Measurements from ENCODE around the gene CDH12. TPM values are rescaled to one million over a fixed set of nuclear protein-coding genes. Genes with fewer than 3 reads are reported as not detected.
"Not testable (repeated sequence)": the region's sequence is repeated elsewhere in the genome, so short reads cannot be mapped to it uniquely, and the experiment has no call there.

Gene CDH12
- total RNA-seq, 1 experiment from 2014 or later: not detected

- Histone ChIP-seq H3K4me3 (no peak overlapping the region), H3K36me3 (no peaks in the 10 kb centered on the region), H3K27me3 (replicated peaks) (no peaks in the 10 kb centered on the region), H3K9me3 (replicated peaks) (no peaks in the 10 kb centered on the region; the same call in 1 of the 2 replicates), H3K4me1 (replicated peaks) (no peaks in the 10 kb centered on the region), H3K27ac (no peak overlapping the region)
- no peak for DNase-seq (ENCODE audit: low read depth in 1 of 2, low spot score in 2 of 2)
Measured at GRCh38 chr5:22053195-22053594, 799.9 kb downstream of the CDH12 start.

GRCh38 chr5:22051881-22052280 lies 801.3 kb downstream of the CDH12 start:
- no peak overlapping the region for H3K4me3 ChIP-seq
- no peak for DNase-seq (ENCODE audit: low read depth in 1 of 2, low spot score in 2 of 2)
- no peak overlapping the region for H3K27ac ChIP-seq

DNA sequence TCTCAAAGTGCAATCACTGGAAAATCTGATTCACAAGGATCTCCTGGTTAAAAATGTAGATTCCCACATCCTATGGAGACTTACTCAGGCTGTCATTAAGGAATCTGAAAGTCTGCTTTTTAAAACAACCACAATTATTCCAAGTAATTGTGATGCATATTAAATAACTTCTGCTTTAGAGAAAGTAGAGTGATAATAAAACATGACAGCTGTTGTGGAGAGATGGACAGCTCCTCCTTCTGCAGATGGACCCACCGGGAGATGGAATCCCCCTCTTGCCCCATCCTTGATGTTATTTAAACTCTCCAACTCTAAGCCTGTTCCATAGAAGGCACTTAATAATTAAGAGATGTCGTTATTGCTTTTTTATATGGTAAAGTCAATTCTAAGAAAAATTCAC lies 802.2 kb downstream of the CDH12 start:
- H3K27me3 ChIP-seq (replicated peaks): no peaks in the 10 kb centered on the region
- no peaks in the 10 kb centered on the region; the same call in 1 of the 2 replicates for H3K9me3 ChIP-seq (replicated peaks)
- H3K36me3 ChIP-seq: no peaks in the 10 kb centered on the region
- H3K4me3 ChIP-seq: no peak overlapping the region
- no peaks in the 10 kb centered on the region for H3K4me1 ChIP-seq (replicated peaks)
- H3K27ac ChIP-seq: no peak overlapping the region
- DNase-seq (ENCODE audit: low read depth in 1 of 2, low spot score in 2 of 2): no peak

More at GRCh38 chr5:22051881-22052280, 801.3 kb downstream of the CDH12 start:
- H3K9me3 ChIP-seq (replicated peaks): no peaks in the 10 kb centered on the region; the same call in 1 of the 2 replicates
- H3K36me3 ChIP-seq: no peaks in the 10 kb centered on the region
- no peaks in the 10 kb centered on the region for H3K4me1 ChIP-seq (replicated peaks)
- H3K27me3 ChIP-seq (replicated peaks): no peaks in the 10 kb centered on the region

- Histone ChIP-seq H3K36me3 (no peaks in the 10 kb centered on the region), H3K27ac (no peak overlapping the region), H3K9me3 (replicated peaks) (no peaks in the 10 kb centered on the region), H3K27me3 (replicated peaks) (no peaks in the 10 kb centered on the region), H3K4me3 (no peak overlapping the region), H3K4me1 (replicated peaks) (no peaks in the 10 kb centered on the region)
- DNase-seq (ENCODE audit: low read depth in 1 of 2, low spot score in 2 of 2): no peak
Measured at GRCh38 chr5:22044229-22044628, 808.9 kb downstream of the CDH12 start.

DNA sequence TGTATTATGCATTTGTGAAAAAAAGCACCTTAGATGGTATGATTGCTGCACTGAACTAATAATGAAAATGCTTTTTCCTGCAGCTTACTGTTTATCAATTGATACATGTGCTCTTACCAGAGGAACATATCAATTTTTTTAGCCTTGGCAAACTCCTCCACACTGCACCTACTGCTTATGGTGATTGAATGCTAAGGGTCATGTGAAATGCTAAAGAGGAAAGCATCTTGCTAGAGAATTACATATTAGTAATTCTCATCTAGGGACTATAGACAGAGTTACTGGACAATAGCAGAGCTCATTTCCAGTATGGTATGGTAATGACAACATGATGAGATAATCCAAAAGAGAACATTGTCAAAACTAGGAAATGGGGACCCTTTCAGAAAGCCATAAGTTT lies 817.1 kb downstream of the CDH12 start:
- no peaks in the 10 kb centered on the region for H3K4me1 ChIP-seq (replicated peaks)
- no peaks in the 10 kb centered on the region for H3K9me3 ChIP-seq (replicated peaks)
- no peak for DNase-seq (ENCODE audit: low read depth in 1 of 2, low spot score in 2 of 2)

GRCh38 chr5:22033066-22033465 lies 820.1 kb downstream of the CDH12 start:
- Histone ChIP-seq H3K27me3 (replicated peaks) (no peaks in the 10 kb centered on the region), H3K9me3 (replicated peaks) (no peaks in the 10 kb centered on the region), H3K4me1 (replicated peaks) (no peaks in the 10 kb centered on the region), H3K27ac (no peak overlapping the region), H3K36me3 (no peaks in the 10 kb centered on the region), H3K4me3 (no peak overlapping the region)
- no peak for DNase-seq (ENCODE audit: low read depth in 1 of 2, low spot score in 2 of 2)

More for the DNA sequence above, 817.1 kb downstream of the CDH12 start:
- Histone ChIP-seq H3K27me3 (replicated peaks) (no peaks in the 10 kb centered on the region), H3K36me3 (no peaks in the 10 kb centered on the region), H3K27ac (no peak overlapping the region), H3K4me3 (no peak overlapping the region)

DNA sequence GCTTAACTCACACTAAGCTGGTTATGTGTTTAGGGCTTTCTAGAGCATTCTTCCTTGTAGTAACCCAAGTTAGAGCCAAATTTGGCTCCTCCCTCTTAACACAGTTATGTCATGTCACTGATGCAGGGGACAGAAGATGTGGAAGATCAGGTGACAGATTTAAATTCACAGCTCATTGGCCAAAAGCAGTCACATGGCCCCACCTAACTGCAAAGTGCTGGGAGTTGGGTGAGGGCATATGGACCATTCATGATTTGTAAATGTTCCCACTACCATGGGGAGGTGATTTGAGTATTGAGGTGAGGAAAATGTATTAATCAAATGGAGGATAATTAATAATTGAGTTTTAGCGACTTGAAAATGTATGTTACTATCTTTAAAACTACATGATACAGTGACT lies 829.4 kb downstream of the CDH12 start:
- Histone ChIP-seq H3K4me3 (no peak overlapping the region), H3K27me3 (replicated peaks) (no peaks in the 10 kb centered on the region), H3K4me1 (replicated peaks) (no peaks in the 10 kb centered on the region), H3K36me3 (no peaks in the 10 kb centered on the region), H3K27ac (no peak overlapping the region), H3K9me3 (replicated peaks) (0 out of 2 replicates have a peak, but pooled peaks cover 2% of the 10 kb centered on the region)
- DNase-seq (ENCODE audit: low read depth in 1 of 2, low spot score in 2 of 2): no peak

- not testable (repeated sequence) for H3K36me3 ChIP-seq; H3K4me1 ChIP-seq (replicated peaks); H3K4me3 ChIP-seq; H3K27ac ChIP-seq; DNase-seq (ENCODE audit: low read depth in 1 of 2, low spot score in 2 of 2); H3K27me3 ChIP-seq (replicated peaks); H3K9me3 ChIP-seq (replicated peaks)
Measured at GRCh38 chr5:22012893-22013292, 840.3 kb downstream of the CDH12 start.

DNA sequence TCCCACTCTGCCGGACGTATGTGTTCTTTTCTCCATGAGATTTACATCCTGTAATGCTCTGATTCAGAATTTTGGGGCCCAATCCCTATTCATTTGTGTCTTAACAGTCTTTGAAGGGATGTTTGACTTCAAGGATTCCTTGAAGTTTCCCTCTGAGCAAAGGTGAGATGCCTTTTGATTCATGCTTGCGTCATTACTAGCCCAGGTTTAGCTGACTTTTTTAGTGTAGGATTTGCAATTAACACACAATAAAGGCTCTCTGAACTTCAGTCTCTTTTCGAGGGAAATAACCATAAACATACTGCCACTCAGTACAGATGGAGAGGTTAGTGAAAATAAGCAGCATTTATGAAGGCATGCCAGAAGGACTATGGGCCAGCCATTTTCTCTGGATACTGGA lies 842.3 kb downstream of the CDH12 start:
- H3K4me1 ChIP-seq (replicated peaks); H3K9me3 ChIP-seq (replicated peaks); H3K4me3 ChIP-seq; H3K36me3 ChIP-seq; H3K27ac ChIP-seq; DNase-seq (ENCODE audit: low read depth in 1 of 2, low spot score in 2 of 2); H3K27me3 ChIP-seq (replicated peaks): not testable (repeated sequence)

- H3K36me3 ChIP-seq; H3K4me3 ChIP-seq; H3K27ac ChIP-seq; H3K9me3 ChIP-seq (replicated peaks); H3K4me1 ChIP-seq (replicated peaks); H3K27me3 ChIP-seq (replicated peaks); DNase-seq (ENCODE audit: low read depth in 1 of 2, low spot score in 2 of 2): not testable (repeated sequence)
Measured at GRCh38 chr5:22001097-22001496, 852.0 kb downstream of the CDH12 start.

- DNase-seq (ENCODE audit: low read depth in 1 of 2, low spot score in 2 of 2); H3K36me3 ChIP-seq; H3K4me1 ChIP-seq (replicated peaks); H3K4me3 ChIP-seq; H3K27me3 ChIP-seq (replicated peaks); H3K27ac ChIP-seq; H3K9me3 ChIP-seq (replicated peaks): not testable (repeated sequence)
Measured at GRCh38 chr5:21985799-21986198, 867.3 kb downstream of the CDH12 start.

GRCh38 chr5:21951571-21951970 lies 901.6 kb downstream of the CDH12 start:
- not testable (repeated sequence) for H3K27me3 ChIP-seq (replicated peaks); H3K4me1 ChIP-seq (replicated peaks); H3K27ac ChIP-seq; H3K9me3 ChIP-seq (replicated peaks); DNase-seq (ENCODE audit: low read depth in 1 of 2, low spot score in 2 of 2); H3K36me3 ChIP-seq; H3K4me3 ChIP-seq

- Histone ChIP-seq H3K9me3 (replicated peaks) (no peaks in the 10 kb centered on the region), H3K4me3 (no peak overlapping the region), H3K27me3 (replicated peaks) (no peaks in the 10 kb centered on the region), H3K27ac (no peak overlapping the region), H3K36me3 (no peaks in the 10 kb centered on the region), H3K4me1 (replicated peaks) (no peaks in the 10 kb centered on the region)
- no peak for DNase-seq (ENCODE audit: low read depth in 1 of 2, low spot score in 2 of 2)
Measured at GRCh38 chr5:21931116-21931515, 922.0 kb downstream of the CDH12 start.

DNA sequence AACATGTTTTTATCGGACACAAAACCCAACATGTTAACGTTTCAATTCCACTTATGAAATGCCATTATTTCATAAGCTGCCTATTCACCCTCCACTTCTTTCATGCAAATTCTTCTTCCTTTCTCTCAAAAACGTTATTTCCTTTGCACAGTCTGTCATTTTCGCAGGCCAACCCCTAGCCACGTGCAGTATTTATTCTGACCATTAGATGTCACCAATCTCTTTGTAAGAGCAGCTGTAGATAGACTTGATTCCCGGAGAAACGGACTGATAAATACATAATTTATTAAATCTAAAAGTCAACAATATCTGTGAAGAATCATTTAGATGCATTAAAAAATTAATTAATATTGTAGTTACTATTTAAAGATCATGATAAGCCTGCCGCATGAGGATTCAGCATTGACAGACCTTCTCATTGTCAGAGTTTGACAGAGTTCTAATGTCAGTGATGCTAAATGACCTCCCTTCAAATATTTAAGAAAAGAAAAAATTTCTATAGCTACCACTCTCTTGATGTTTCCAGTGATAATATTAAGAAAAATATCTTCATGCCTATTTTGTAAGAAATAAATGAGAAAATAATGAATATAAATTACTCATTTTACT lies 933.6 kb downstream of the CDH12 start:
- Histone ChIP-seq H3K4me1 (replicated peaks) (no peaks in the 10 kb centered on the region), H3K36me3 (no peaks in the 10 kb centered on the region), H3K9me3 (replicated peaks) (no peaks in the 10 kb centered on the region), H3K4me3 (no peak overlapping the region), H3K27ac (no peak overlapping the region), H3K27me3 (replicated peaks) (no peaks in the 10 kb centered on the region)
- DNase-seq (ENCODE audit: low read depth in 1 of 2, low spot score in 2 of 2): peak in 1 of 2 experiments; percentile 3

DNA sequence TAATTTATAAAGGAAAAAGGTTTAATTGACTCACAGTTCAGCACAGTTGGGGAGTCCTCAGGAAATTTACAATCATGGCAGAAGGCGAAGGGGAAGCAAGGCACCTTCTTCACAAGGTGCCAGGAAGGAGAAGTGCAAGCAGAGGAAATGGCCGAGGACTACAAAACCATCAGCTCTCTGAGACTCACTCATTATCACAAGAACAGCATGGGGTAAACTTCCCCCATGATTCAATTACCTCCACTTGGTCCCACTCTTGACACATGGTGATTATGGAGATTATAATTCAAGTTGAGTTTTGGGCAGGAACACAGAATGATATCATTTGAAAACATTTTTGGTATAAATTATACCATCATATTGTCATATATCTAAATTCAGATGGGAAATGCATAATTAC lies 934.7 kb downstream of the CDH12 start:
- no peaks in the 10 kb centered on the region for H3K36me3 ChIP-seq
- no peak overlapping the region for H3K4me3 ChIP-seq
- no peaks in the 10 kb centered on the region for H3K9me3 ChIP-seq (replicated peaks)
- no peak for DNase-seq (ENCODE audit: low read depth in 1 of 2, low spot score in 2 of 2)
- H3K27me3 ChIP-seq (replicated peaks): no peaks in the 10 kb centered on the region
- no peaks in the 10 kb centered on the region for H3K4me1 ChIP-seq (replicated peaks)
- no peak overlapping the region for H3K27ac ChIP-seq
